Gastroesophageal sphincter (tissue), 4 donors: ENCODE measurements around the gene NSMF. TPM values are rescaled to one million over a fixed set of nuclear protein-coding genes. Genes with fewer than 3 reads are reported as not detected.

ENCODE experiments used
- ATAC-seq: fragments of 150-250 bp; one replicate; pipeline ENCODE4 v1.9.1; 2016; ENCODE audit warnings: mild to moderate bottlenecking, moderate library complexity
- H3K27ac ChIP-seq, 4 donors: fragments of 200-600 bp; sonication (generic) in 3 of 4; 1 replicate in 3 of 4; 2 replicates in 1 of 4; pipeline ENCODE4 v1.5.1; 2016 to 2019
- H3K27me3 ChIP-seq: fragments of 200-600 bp; sonication (generic); one replicate; pipeline ENCODE4 v1.5.1; 2019
- H3K36me3 ChIP-seq, 2 donors: fragments of 200-600 bp; sonication (generic); one replicate each; pipeline ENCODE4 v1.5.1; 2019; ENCODE audit warnings: control low read depth in 1 of 2
- H3K4me1 ChIP-seq, 3 donors: fragments of 200-600 bp; sonication (generic); 1 replicate in 2 of 3; 2 replicates in 1 of 3; pipeline ENCODE4 v1.5.1; 2016 to 2019; ENCODE audit warnings: control low read depth in 2 of 3
- H3K4me3 ChIP-seq, 2 donors: fragments of 200-600 bp; sonication (generic); one replicate each; pipeline ENCODE4 v1.5.1; 2019; ENCODE audit warnings: mild to moderate bottlenecking in 1 of 2, moderate library complexity in 1 of 2
- H3K9me3 ChIP-seq, 3 donors: fragments of 200-600 bp; sonication (generic); one replicate each; pipeline ENCODE4 v1.5.1; 2017 to 2019; ENCODE audit warnings: control low read depth in 2 of 3
- EP300 ChIP-seq: sonication (generic); formaldehyde crosslinking; IDR thresholded peaks from one replicate; pipeline ENCODE4 v1.6.1; 2017; ENCODE audit warnings: antibody characterized with exemption, mild to moderate bottlenecking
- POLR2A ChIP-seq, 2 donors: fragments of 450-650 bp; IDR thresholded peaks; one replicate each; pipeline ENCODE4 v1.6.1; 2017; ENCODE audit warnings: antibody characterized with exemption in 2 of 2, mild to moderate bottlenecking in 2 of 2, moderate library complexity in 1 of 2
- POLR2AphosphoS5 ChIP-seq: sonication (generic); formaldehyde crosslinking; IDR thresholded peaks from one replicate; pipeline ENCODE4 v1.6.1; 2017; ENCODE audit warnings: antibody characterized with exemption
- WGBS, 2 donors: methylation state at CpG; one replicate each; pipeline ENCODE4 v1.1.5; 2018; ENCODE audit warnings: low coverage in 1 of 2; 5-methylcytosine and 5-hydroxymethylcytosine counted together
- total RNA-seq, 4 donors: library from RNA; depleted of rRNA; stranded (reverse); fragments of >200 nt; gene quantifications; one replicate each; pipeline ENCODE4 v1.1.0, GENCODE V29; 2016
- TF ChIP-seq, protein P1 (sequence below), 4 experiments: fragments of 200-600 bp in 2 of 4; fragments of 450-650 bp in 2 of 4; sonication (generic) in 1 of 4; IDR thresholded peaks; one replicate each; pipeline ENCODE4 v1.5.1; 2017 to 2019; ENCODE audit warnings: antibody characterized with exemption in 4 of 4, mild to moderate bottlenecking in 2 of 4, moderate library complexity in 2 of 4

NSMF gene
- total RNA-seq, 4 donors from 2014 or later = 38.1 to 63.5 (median 49.1) TPM

DNA sequence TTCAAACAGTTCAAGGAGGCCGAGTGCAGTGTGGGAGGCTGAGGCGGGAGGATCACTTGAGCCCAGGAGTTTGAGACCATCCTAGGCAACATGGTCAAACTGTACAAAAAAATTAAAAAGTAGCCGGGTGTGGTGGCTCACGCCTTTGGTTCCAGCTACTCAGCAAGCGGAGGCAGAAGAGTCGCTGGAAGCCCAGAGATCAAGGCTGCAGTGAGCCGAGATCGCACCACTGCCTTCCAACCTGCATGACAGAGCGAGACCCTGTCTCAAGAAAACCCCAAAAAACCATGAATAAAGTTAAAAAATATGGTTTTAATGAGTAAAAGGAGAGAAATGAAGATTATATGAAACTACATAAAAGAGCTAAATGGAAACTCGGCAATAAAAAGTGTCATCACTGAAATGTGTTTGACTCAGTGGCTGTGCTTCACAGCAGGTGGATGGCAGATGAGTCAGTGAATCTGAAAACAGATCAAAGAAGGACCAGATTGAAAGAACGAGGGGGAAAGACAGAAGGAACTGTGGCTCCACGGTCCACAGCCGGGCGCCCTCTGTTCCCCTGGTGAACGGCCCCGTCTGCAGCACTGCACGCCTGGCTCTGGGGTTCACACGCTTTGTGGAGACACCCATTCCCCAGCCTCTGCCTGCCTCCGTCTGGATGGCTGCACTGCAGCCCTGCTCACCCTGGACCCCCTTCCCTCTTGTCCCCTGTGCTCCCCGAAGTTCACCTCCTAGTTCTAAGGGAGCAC lies 61.3 kb downstream of the NSMF start:
- WGBS, 2 donors = 90% methylated on average over 10 to 13 of the region's 20 CpGs
- H3K27me3 ChIP-seq = no peaks in the 10 kb centered on the region
- H3K9me3 ChIP-seq = no peaks in the 10 kb centered on the region
- no peaks in the 10 kb centered on the region for H3K4me1 ChIP-seq
- no peak overlapping the region for H3K4me3 ChIP-seq
- no peak overlapping the region for H3K27ac ChIP-seq
- ATAC-seq = no peak
- TF ChIP-seq EP300 = no peak
- TF ChIP-seq, protein P1, sequence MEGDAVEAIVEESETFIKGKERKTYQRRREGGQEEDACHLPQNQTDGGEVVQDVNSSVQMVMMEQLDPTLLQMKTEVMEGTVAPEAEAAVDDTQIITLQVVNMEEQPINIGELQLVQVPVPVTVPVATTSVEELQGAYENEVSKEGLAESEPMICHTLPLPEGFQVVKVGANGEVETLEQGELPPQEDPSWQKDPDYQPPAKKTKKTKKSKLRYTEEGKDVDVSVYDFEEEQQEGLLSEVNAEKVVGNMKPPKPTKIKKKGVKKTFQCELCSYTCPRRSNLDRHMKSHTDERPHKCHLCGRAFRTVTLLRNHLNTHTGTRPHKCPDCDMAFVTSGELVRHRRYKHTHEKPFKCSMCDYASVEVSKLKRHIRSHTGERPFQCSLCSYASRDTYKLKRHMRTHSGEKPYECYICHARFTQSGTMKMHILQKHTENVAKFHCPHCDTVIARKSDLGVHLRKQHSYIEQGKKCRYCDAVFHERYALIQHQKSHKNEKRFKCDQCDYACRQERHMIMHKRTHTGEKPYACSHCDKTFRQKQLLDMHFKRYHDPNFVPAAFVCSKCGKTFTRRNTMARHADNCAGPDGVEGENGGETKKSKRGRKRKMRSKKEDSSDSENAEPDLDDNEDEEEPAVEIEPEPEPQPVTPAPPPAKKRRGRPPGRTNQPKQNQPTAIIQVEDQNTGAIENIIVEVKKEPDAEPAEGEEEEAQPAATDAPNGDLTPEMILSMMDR (IDR thresholded peaks at IDR 0.05) = no peak
- TF ChIP-seq POLR2AphosphoS5 = no peak
- no peak for TF ChIP-seq POLR2A (IDR thresholded peaks at IDR 0.05)
- peaks cover 0 to 47% of the 10 kb centered on the region in 2 donors for H3K36me3 ChIP-seq

Other genes with a start within 250 kb of the NSMF start
- 1 to 10 TPM in 3 of 4 donors, not detected in 1; 1.6 to 5.3 (median 3.1) TPM for gene RNF208, start 237.1 kb downstream of the NSMF start, total RNA-seq
- gene CYSRT1, start 234.2 kb downstream of the NSMF start, total RNA-seq = 1 to 10 TPM in 2 of 4 donors, not detected in 2; 1.1 to 5.8 TPM
- gene RNF224, start 231.8 kb downstream of the NSMF start, total RNA-seq = under 1 TPM in 1 of 4 donors, not detected in 3; 0.57 TPM
- gene SLC34A3, start 228.4 kb downstream of the NSMF start, total RNA-seq = not detected
- gene TUBB4B, start 218.0 kb downstream of the NSMF start, total RNA-seq = 100 to 1,000 TPM; 220 to 488 (median 265) TPM
- gene STPG3, start 208.0 kb downstream of the NSMF start, total RNA-seq = not detected
- 10 to 100 TPM; 36.9 to 58.8 (median 45.2) TPM for gene NELFB, start 204.0 kb downstream of the NSMF start, total RNA-seq
- gene TOR4A, start 181.6 kb downstream of the NSMF start, total RNA-seq = 1 to 10 TPM; 4.7 to 7.4 (median 6.9) TPM
- gene NRARP, start 157.1 kb downstream of the NSMF start, total RNA-seq = 10 to 100 TPM in 1 of 4 donors, 1 to 10 TPM in 3; 3.8 to 11.3 (median 4.3) TPM
- gene EXD3, start 36.2 kb downstream of the NSMF start, total RNA-seq = 10 to 100 TPM in 2 of 4 donors, 1 to 10 TPM in 2; 3.7 to 29.7 (median 10.9) TPM
- gene NOXA1, start 35.9 kb downstream of the NSMF start, total RNA-seq = 1 to 10 TPM; 1.1 to 4.2 (median 3.0) TPM
- under 1 TPM in 1 of 4 donors, not detected in 3; 0.57 TPM for gene ENTPD8, start 18.0 kb downstream of the NSMF start, total RNA-seq
- gene PNPLA7, start 91.1 kb upstream of the NSMF start, total RNA-seq = 10 to 100 TPM in 1 of 4 donors, 1 to 10 TPM in 3; 2.0 to 11.2 (median 6.6) TPM
- 10 to 100 TPM; 46.5 to 65.1 (median 55.8) TPM for gene MRPL41, start 92.5 kb upstream of the NSMF start, total RNA-seq
- 10 to 100 TPM; 17.6 to 43.6 (median 27.8) TPM for gene DPH7, start 119.6 kb upstream of the NSMF start, total RNA-seq
- 10 to 100 TPM in 2 of 4 donors, 1 to 10 TPM in 2; 9.5 to 17.1 (median 13.2) TPM for gene ZMYND19, start 131.2 kb upstream of the NSMF start, total RNA-seq
- 10 to 100 TPM; 16.0 to 25.1 (median 21.9) TPM for gene ARRDC1, start 146.4 kb upstream of the NSMF start, total RNA-seq
- gene EHMT1, start 159.7 kb upstream of the NSMF start, total RNA-seq = 10 to 100 TPM; 49.2 to 79.7 (median 64.7) TPM